H1 (cell line): ENCODE results near the gene ROBO2.

Experiments used
- BACH1 ChIP-seq: IDR thresholded peaks from 2 replicates; pipeline ENCODE4 v1.6.1; 2012; ENCODE audit warnings: low read length, improper control_type of control experiment
- HDAC2 ChIP-seq, 2 experiments: fragments of 300-600 bp in 1 of 2; sonication (generic) in 1 of 2; IDR thresholded peaks; 2 replicates each; pipeline ENCODE4 v1.6.1; 2011 to 2012; ENCODE audit warnings: low read depth in 2 of 2, low read length in 2 of 2, mild to moderate bottlenecking in 2 of 2, moderate library complexity in 2 of 2, borderline replicate concordance in 1 of 2, inconsistent platforms in 1 of 2
- POLR2AphosphoS5 ChIP-seq: IDR thresholded peaks from 2 replicates; pipeline ENCODE4 v1.6.1; 2011; ENCODE audit warnings: low read depth, low read length
- RBBP5 ChIP-seq: IDR thresholded peaks from 2 replicates; pipeline ENCODE4 v1.7.1; 2012; ENCODE audit warnings: low read depth, mild to moderate bottlenecking, inconsistent platforms, low read length, moderate library complexity, borderline replicate concordance
- SIN3A ChIP-seq, 2 experiments: IDR thresholded peaks in 1 of 2; conservative IDR thresholded peaks in 1 of 2; 2 replicates each; pipeline ENCODE4 v1.6.1; 2011 to 2012; ENCODE audit warnings: low read length in 2 of 2, improper control_type of control experiment in 1 of 2, low read depth in 1 of 2, mild to moderate bottlenecking in 1 of 2
- SP2 ChIP-seq: IDR thresholded peaks from 2 replicates; pipeline ENCODE4 v1.6.1; 2012; ENCODE audit warnings: mild to moderate bottlenecking, low read length, inconsistent platforms
- TCF12 ChIP-seq: IDR thresholded peaks from 2 replicates; pipeline ENCODE4 v1.6.1; 2011; ENCODE audit warnings: low read depth, mild to moderate bottlenecking, low read length
- TF ChIP-seq, protein P1 (sequence below), 3 experiments: IDR thresholded peaks; 1 replicate in 2 of 3; 2 replicates in 1 of 3; pipeline versions ENCODE4 v1.5.1 to v1.6.1; 2011; ENCODE audit warnings: low read length in 3 of 3, mild to moderate bottlenecking in 3 of 3, inconsistent platforms in 2 of 3, low read depth in 1 of 3, moderate library complexity in 1 of 3; ENCODE audit not compliant: insufficient read depth in 1 of 3; ENCODE audit errors: control extremely low read depth in 1 of 3

- TF ChIP-seq HDAC2 (IDR thresholded peaks at IDR 0.05; ENCODE audit: borderline replicate concordance in 1 of 2, low read depth in 2 of 2, low read length in 2 of 2) = no peak
- TF ChIP-seq, protein P1, sequence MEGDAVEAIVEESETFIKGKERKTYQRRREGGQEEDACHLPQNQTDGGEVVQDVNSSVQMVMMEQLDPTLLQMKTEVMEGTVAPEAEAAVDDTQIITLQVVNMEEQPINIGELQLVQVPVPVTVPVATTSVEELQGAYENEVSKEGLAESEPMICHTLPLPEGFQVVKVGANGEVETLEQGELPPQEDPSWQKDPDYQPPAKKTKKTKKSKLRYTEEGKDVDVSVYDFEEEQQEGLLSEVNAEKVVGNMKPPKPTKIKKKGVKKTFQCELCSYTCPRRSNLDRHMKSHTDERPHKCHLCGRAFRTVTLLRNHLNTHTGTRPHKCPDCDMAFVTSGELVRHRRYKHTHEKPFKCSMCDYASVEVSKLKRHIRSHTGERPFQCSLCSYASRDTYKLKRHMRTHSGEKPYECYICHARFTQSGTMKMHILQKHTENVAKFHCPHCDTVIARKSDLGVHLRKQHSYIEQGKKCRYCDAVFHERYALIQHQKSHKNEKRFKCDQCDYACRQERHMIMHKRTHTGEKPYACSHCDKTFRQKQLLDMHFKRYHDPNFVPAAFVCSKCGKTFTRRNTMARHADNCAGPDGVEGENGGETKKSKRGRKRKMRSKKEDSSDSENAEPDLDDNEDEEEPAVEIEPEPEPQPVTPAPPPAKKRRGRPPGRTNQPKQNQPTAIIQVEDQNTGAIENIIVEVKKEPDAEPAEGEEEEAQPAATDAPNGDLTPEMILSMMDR (IDR thresholded peaks at IDR 0.05; ENCODE audit: control extremely low read depth in 1 of 3, insufficient read depth in 1 of 3, low read depth in 1 of 3, low read length in 3 of 3) = no peak
- no peak for TF ChIP-seq SIN3A (conservative IDR thresholded peaks at IDR 0.05 in 1 of 2, IDR thresholded peaks at IDR 0.05 in 1 of 2; ENCODE audit: low read depth in 1 of 2, low read length in 2 of 2)
- TF ChIP-seq BACH1 = no peak
- no peak for TF ChIP-seq SP2
- no peak for TF ChIP-seq POLR2AphosphoS5
- no peak for TF ChIP-seq RBBP5
- TF ChIP-seq TCF12 = no peak
Observed at GRCh38 chr3:77093101-77093500, 53.2 kb downstream of the ROBO2 start.
